ENCODE data around the gene SHISAL1. TPM values are rescaled to one million over a fixed set of nuclear protein-coding genes. Genes with fewer than 3 reads are reported as not detected.

SHISAL1 gene
- polyA plus RNA-seq, 1 donor (not counting 4 experiments of a cell fraction or from before 2014, with no cell fraction given): 0.24 TPM

DNA sequence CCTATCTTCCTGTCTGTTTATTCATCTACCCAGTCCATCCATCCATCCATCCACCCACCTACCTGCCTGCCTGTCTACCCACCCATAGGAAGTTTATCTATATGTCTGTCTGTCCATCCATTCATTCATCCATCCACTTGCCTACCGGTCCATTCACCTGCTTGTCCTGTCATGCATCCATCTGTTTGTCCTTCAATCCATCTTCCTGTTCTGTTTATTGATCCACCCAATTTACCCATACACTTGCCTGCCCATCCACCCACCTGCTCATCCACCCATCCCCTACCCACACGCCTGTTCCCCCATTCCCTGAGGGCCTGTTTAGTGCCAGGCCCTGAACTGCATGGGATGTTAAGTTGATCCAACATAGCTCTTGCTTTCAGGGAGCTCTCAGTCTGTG is 113.6 kb downstream of the SHISAL1 start:
- no peak for FAIRE-seq

GRCh38 chr22:44197271-44197670 is 115.5 kb downstream of the SHISAL1 start:
- Histone ChIP-seq H4K20me1 (ENCODE audit: control insufficient read depth, extremely low read depth, insufficient read depth, low read length) (no peaks in the 10 kb centered on the region), H3K79me2 (ENCODE audit: control insufficient read depth, insufficient read depth, low read length) (no peaks in the 10 kb centered on the region), H3K27me3 (ENCODE audit: control insufficient read depth, extremely low read depth, insufficient read depth, low read length) (peaks cover 19% of the 10 kb centered on the region), H3K9ac (ENCODE audit: control insufficient read depth, extremely low read depth, insufficient read depth, low read length) (no peak overlapping the region), H3K27ac (ENCODE audit: control insufficient read depth, insufficient read depth, low read length) (no peak overlapping the region), H3K4me3 (ENCODE audit: control insufficient read depth in 2 of 3, extremely low read depth in 1 of 3, insufficient read depth in 2 of 3, low read depth in 1 of 3, low read length in 3 of 3) (no peak overlapping the region), H3K36me3 (ENCODE audit: control insufficient read depth in 2 of 2, extremely low read depth in 1 of 2, insufficient read depth in 2 of 2, low read length in 2 of 2) (no peaks in the 10 kb centered on the region), H3K9me3 (ENCODE audit: control insufficient read depth, low read depth, low read length) (no peaks in the 10 kb centered on the region), H2AFZ (ENCODE audit: control insufficient read depth, low read length) (no peak overlapping the region), H3K9me1 (ENCODE audit: control insufficient read depth, extremely low read depth, insufficient read depth, low read length) (no peaks in the 10 kb centered on the region), H3K4me1 (ENCODE audit: control insufficient read depth, extremely low read depth, insufficient read depth, low read length) (no peaks in the 10 kb centered on the region), H3K4me2 (ENCODE audit: control insufficient read depth, extremely low read depth, insufficient read depth, low read depth, low read length) (no peak overlapping the region)
- DNase-seq (ENCODE audit: low read depth, low spot score) (no peak), FAIRE-seq (no peak)
- dilution Hi-C loops (cut with MboI; ENCODE audit: extremely low pct_ligation_motif_present, low sequenced_read_pairs): no loop called here
- no peak for TF ChIP-seq EZH2 (IDR thresholded peaks at IDR 0.05; ENCODE audit: low read length)
- TF ChIP-seq, protein P1, sequence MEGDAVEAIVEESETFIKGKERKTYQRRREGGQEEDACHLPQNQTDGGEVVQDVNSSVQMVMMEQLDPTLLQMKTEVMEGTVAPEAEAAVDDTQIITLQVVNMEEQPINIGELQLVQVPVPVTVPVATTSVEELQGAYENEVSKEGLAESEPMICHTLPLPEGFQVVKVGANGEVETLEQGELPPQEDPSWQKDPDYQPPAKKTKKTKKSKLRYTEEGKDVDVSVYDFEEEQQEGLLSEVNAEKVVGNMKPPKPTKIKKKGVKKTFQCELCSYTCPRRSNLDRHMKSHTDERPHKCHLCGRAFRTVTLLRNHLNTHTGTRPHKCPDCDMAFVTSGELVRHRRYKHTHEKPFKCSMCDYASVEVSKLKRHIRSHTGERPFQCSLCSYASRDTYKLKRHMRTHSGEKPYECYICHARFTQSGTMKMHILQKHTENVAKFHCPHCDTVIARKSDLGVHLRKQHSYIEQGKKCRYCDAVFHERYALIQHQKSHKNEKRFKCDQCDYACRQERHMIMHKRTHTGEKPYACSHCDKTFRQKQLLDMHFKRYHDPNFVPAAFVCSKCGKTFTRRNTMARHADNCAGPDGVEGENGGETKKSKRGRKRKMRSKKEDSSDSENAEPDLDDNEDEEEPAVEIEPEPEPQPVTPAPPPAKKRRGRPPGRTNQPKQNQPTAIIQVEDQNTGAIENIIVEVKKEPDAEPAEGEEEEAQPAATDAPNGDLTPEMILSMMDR (optimal IDR thresholded peaks at IDR 0.05 in 1 of 3, IDR thresholded peaks at IDR 0.05 in 1 of 3, conservative IDR thresholded peaks at IDR 0.05 in 1 of 3; ENCODE audit: extremely low read depth in 1 of 3, insufficient read depth in 2 of 3, low read length in 3 of 3): no peak

More for the DNA sequence above, 113.6 kb downstream of the SHISAL1 start:
- Histone ChIP-seq H3K27ac (ENCODE audit: control insufficient read depth, insufficient read depth, low read length) (no peak overlapping the region), H3K9ac (ENCODE audit: control insufficient read depth, extremely low read depth, insufficient read depth, low read length) (no peak overlapping the region), H3K4me2 (ENCODE audit: control insufficient read depth, extremely low read depth, insufficient read depth, low read depth, low read length) (no peak overlapping the region), H2AFZ (ENCODE audit: control insufficient read depth, low read length) (no peak overlapping the region), H3K4me1 (ENCODE audit: control insufficient read depth, extremely low read depth, insufficient read depth, low read length) (no peaks in the 10 kb centered on the region), H3K9me1 (ENCODE audit: control insufficient read depth, extremely low read depth, insufficient read depth, low read length) (no peaks in the 10 kb centered on the region), H4K20me1 (ENCODE audit: control insufficient read depth, extremely low read depth, insufficient read depth, low read length) (no peaks in the 10 kb centered on the region), H3K36me3 (ENCODE audit: control insufficient read depth in 2 of 2, extremely low read depth in 1 of 2, insufficient read depth in 2 of 2, low read length in 2 of 2) (no peaks in the 10 kb centered on the region), H3K27me3 (ENCODE audit: control insufficient read depth, extremely low read depth, insufficient read depth, low read length) (peaks cover 27% of the 10 kb centered on the region), H3K9me3 (ENCODE audit: control insufficient read depth, low read depth, low read length) (no peaks in the 10 kb centered on the region), H3K79me2 (ENCODE audit: control insufficient read depth, insufficient read depth, low read length) (no peaks in the 10 kb centered on the region), H3K4me3 (ENCODE audit: control insufficient read depth in 2 of 3, extremely low read depth in 1 of 3, insufficient read depth in 2 of 3, low read depth in 1 of 3, low read length in 3 of 3) (no peak overlapping the region)
- dilution Hi-C loops (cut with MboI; ENCODE audit: extremely low pct_ligation_motif_present, low sequenced_read_pairs): no loop called here
- DNase-seq (ENCODE audit: low read depth, low spot score): no peak
- TF ChIP-seq, protein P1 (optimal IDR thresholded peaks at IDR 0.05 in 1 of 3, IDR thresholded peaks at IDR 0.05 in 1 of 3, conservative IDR thresholded peaks at IDR 0.05 in 1 of 3; ENCODE audit: extremely low read depth in 1 of 3, insufficient read depth in 2 of 3, low read length in 3 of 3): no peak
- no peak for TF ChIP-seq EZH2 (IDR thresholded peaks at IDR 0.05; ENCODE audit: low read length)
